Spinal cord (tissue), 10 donors: ENCODE results near the gene SGSM1. TPM values are rescaled to one million over a fixed set of nuclear protein-coding genes. Genes with fewer than 3 reads are reported as not detected.

Experiments
- DNase-seq, 6 donors: peaks; one replicate each; pipeline versions ENCODE4 v3.0.0 to v3.0.0-alpha.2; 2013 to 2015; ENCODE audit warnings: low spot score in 6 of 6, low read depth in 4 of 6
- H3K27ac ChIP-seq: one replicate; pipeline ENCODE4 v1.5.1; 2013; ENCODE audit warnings: low read depth, low read length, control low read depth
- H3K27me3 ChIP-seq: one replicate; pipeline ENCODE4 v1.6.1; 2013; ENCODE audit warnings: low read length; ENCODE audit not compliant: control insufficient read depth, insufficient read depth
- H3K36me3 ChIP-seq: one replicate; pipeline ENCODE4 v1.6.1; 2013; ENCODE audit warnings: low read length; ENCODE audit not compliant: control insufficient read depth, insufficient read depth
- H3K4me1 ChIP-seq: one replicate; pipeline ENCODE4 v1.6.1; 2013; ENCODE audit warnings: low read length; ENCODE audit not compliant: control insufficient read depth, insufficient read depth
- H3K4me3 ChIP-seq: one replicate; pipeline ENCODE4 v1.5.1; 2013; ENCODE audit warnings: low read depth, low read length, control low read depth
- H3K9me3 ChIP-seq: one replicate; pipeline ENCODE4 v1.6.1; 2013; ENCODE audit warnings: low read length; ENCODE audit not compliant: control insufficient read depth, insufficient read depth
- WGBS: methylation state at CpG from one replicate; pipeline ENCODE4 v1.1.5; 2013; ENCODE audit warnings: missing lambda C conversion rate; ENCODE audit not compliant: insufficient coverage; 5-methylcytosine and 5-hydroxymethylcytosine counted together
- polyA plus RNA-seq, 2 donors: library from polyadenylated mRNA; unstranded; fragments of 120-200 nt; gene quantifications; one replicate each; pipeline ENCODE4 v1.2.1, GENCODE V29; 2013; ENCODE audit not compliant: insufficient read length in 2 of 2
- total RNA-seq, 2 donors: library from RNA; depleted of rRNA in 1 of 2; stranded (reverse); fragments of 120-200 nt in 1 of 2; fragments of >200 nt in 1 of 2; gene quantifications; one replicate each; pipeline versions ENCODE4 v1.2.3 to v1.2.4, GENCODE V29; 2013 to 2014
- donor health status: healthy.

Gene SGSM1
- total and polyA plus RNA-seq, 4 donors, result 6.3 to 20.0 (median 13.4) TPM

DNA sequence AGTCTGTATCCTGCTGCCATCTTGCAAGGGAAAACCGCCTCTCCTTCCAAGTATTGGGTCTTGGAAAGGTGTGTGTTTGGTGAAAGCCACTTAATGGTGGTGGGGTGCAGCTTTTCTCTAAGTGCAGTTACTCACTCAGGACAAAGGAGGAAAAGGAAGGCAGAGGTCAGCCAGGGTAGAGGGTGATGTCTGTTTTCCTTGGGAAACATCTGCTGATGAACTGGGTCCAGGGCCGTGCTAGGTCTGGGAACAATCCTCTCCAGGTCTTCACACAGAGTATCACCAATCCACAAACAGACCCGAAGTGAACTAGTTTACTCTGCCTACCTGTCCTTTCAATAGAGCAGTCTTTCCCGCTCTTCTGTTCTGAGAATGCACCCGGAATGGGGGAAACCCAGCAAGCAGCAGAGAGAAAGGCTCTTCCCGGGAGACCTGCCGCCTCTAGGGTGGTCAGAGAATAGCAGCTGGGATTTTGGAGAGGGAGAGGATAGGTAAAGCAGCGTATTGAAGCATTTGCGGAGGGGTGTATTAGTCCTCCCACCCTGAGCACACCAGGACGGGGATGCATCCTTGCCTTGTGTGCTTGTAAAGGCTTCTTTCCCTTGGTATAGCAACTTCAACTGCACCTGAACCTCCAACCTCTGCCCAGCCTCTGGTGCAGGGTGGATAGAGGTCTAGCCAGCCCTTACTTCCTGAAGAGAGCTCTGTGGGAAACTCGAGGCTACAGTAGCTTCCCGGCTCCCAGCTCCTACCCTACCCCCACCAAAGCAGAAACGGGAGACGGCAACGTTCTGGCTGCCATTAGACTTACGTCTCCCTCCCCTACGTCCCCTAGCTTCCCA lies 119.8 kb downstream of the SGSM1 start:
- Histone ChIP-seq H3K27ac (peak overlapping the region; percentile 34), H3K9me3 (no peaks in the 10 kb centered on the region), H3K4me1 (peaks cover 3% of the 10 kb centered on the region), H3K4me3 (no peak overlapping the region), H3K27me3 (no peaks in the 10 kb centered on the region), H3K36me3 (peaks cover 32% of the 10 kb centered on the region)
- DNase-seq, result no peak
- WGBS, result 57% methylated on average over 5 of the region's 17 CpGs

- H3K36me3 ChIP-seq, result peaks cover 32% of the 10 kb centered on the region
- H3K27me3 ChIP-seq, result no peaks in the 10 kb centered on the region
- no peak overlapping the region for H3K4me3 ChIP-seq
- no peak overlapping the region for H3K27ac ChIP-seq
- no CpG with 5 or more reads among the region's 3 CpGs for WGBS
- peak in 1 of 6 donors; percentile 28 for DNase-seq
- no peaks in the 10 kb centered on the region for H3K9me3 ChIP-seq
- peaks cover 3% of the 10 kb centered on the region for H3K4me1 ChIP-seq
Measured at GRCh38 chr22:24926428-24926725, 120.4 kb downstream of the SGSM1 start.

- 100% methylated on average over 1 of the region's 1 CpG for WGBS
- H3K9me3 ChIP-seq, result no peaks in the 10 kb centered on the region
- no peak for DNase-seq
- peak overlapping the region; percentile 11 for H3K27ac ChIP-seq
- no peaks in the 10 kb centered on the region for H3K27me3 ChIP-seq
- H3K36me3 ChIP-seq, result peaks cover 28% of the 10 kb centered on the region
- H3K4me1 ChIP-seq, result peaks cover 3% of the 10 kb centered on the region
- no peak overlapping the region for H3K4me3 ChIP-seq
Measured at GRCh38 chr22:24926849-24927579, 121.0 kb downstream of the SGSM1 start.

DNA sequence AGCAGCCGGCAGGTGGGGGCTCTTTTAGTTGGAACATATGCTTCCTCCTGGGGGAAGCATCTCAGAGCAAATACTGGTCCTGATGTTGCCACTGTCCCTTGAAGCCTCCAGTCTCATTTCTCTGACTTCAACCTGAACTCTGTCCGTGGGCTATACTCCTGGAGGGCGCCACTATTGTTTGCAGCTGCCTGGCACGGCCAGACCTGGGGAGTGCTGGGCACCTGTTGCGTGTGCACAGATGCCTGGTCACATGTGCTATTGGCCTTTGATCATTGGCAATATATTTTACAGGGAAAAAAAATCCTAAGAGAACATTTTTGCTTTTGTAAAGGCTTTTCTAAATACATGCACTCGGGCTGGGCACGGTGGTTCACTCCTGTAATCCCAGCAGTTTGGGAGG lies 122.3 kb downstream of the SGSM1 start:
- DNase-seq, result no peak
- no peaks in the 10 kb centered on the region for H3K27me3 ChIP-seq
- WGBS, result 92% methylated on average over 6 of the region's 7 CpGs
- no peak overlapping the region for H3K27ac ChIP-seq
- H3K4me1 ChIP-seq, result peaks cover 3% of the 10 kb centered on the region
- H3K4me3 ChIP-seq, result no peak overlapping the region
- H3K36me3 ChIP-seq, result peaks cover 24% of the 10 kb centered on the region
- H3K9me3 ChIP-seq, result no peaks in the 10 kb centered on the region

DNA sequence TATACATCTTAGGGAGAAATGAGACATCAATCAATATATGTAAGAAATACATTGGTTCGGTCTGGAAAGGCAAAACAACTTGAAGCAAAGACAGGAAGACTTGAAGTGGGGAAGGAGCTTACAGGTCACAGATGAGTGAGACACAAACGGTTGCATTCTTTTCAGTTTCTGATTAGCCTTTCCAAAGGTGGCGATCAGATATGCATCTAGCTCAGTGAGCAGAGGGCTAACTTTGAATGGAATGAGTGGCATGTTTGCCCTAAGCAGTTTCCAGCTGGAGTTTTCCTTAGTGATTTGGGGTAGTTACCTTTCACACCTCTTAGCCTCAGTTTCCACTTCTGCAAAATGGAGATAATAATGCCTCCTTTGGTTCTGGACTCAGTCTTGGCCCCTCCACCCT lies 124.7 kb downstream of the SGSM1 start:
- no peaks in the 10 kb centered on the region for H3K9me3 ChIP-seq
- WGBS, result 82% methylated on average over 3 of the region's 3 CpGs

DNA sequence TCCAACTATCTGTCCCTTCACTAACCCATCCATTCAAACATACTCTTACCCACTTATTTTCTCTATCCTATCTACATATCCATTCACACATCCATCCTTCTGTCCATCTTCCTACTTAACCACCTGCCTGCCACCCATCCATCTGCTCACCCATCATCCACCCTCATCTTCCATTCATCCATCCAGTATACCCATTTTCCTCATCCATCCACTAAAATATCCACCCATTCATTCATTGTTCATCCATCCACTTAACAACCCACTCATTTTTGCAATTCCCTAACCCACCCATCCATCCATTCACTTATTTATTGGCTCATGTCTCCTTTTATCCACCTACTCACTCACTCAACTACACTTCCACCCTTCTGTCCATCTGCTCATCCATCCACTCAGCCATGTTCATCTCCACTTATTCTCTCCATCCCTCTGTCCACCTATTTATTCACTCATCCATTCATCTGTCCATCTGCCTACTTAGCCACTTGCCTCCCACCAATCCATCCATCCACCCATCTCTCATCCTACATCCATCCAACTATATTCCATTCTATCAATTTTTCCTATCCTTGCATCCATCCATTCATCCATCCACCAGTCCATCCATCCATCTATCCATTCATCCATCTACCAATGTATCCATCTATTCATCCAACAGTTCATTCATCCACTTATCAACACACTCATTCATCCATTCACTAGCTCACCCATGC lies 129.9 kb downstream of the SGSM1 start:
- Histone ChIP-seq H3K9me3 (no peaks in the 10 kb centered on the region), H3K4me1 (no peaks in the 10 kb centered on the region), H3K27ac (no peak overlapping the region), H3K27me3 (no peaks in the 10 kb centered on the region), H3K36me3 (no peaks in the 10 kb centered on the region), H3K4me3 (no peak overlapping the region)
- no peak for DNase-seq

More for the DNA sequence above, 124.7 kb downstream of the SGSM1 start:
- peaks cover 2% of the 10 kb centered on the region for H3K36me3 ChIP-seq
- peaks cover 3% of the 10 kb centered on the region for H3K4me1 ChIP-seq
- no peak for DNase-seq
- no peak overlapping the region for H3K4me3 ChIP-seq
- no peak overlapping the region for H3K27ac ChIP-seq
- H3K27me3 ChIP-seq, result no peaks in the 10 kb centered on the region

DNA sequence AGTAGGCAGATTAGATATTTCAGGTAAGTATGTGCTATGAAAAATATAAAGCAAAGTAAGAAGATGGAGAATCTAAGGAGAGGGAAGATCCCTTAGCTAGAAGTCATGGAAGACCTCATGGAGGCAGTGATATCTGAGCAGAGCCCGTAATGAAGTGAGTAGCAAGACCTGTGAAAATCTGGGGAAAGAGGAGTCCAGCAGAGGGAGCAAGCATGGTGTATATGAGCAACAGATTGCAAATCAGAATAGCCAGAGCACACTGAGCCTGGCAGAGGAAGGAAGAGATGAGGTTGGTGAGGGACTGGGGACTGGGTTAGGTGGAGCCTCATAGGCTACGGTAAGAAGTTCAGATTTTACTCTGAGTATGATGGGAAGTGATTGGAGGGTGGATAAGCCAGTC lies 131.1 kb downstream of the SGSM1 start:
- peak in 1 of 6 donors; percentile 24 for DNase-seq
- Histone ChIP-seq H3K27me3 (no peaks in the 10 kb centered on the region), H3K36me3 (no peaks in the 10 kb centered on the region), H3K27ac (no peak overlapping the region), H3K9me3 (no peaks in the 10 kb centered on the region), H3K4me1 (no peaks in the 10 kb centered on the region), H3K4me3 (no peak overlapping the region)
- 65% methylated on average over 2 of the region's 2 CpGs for WGBS

DNA sequence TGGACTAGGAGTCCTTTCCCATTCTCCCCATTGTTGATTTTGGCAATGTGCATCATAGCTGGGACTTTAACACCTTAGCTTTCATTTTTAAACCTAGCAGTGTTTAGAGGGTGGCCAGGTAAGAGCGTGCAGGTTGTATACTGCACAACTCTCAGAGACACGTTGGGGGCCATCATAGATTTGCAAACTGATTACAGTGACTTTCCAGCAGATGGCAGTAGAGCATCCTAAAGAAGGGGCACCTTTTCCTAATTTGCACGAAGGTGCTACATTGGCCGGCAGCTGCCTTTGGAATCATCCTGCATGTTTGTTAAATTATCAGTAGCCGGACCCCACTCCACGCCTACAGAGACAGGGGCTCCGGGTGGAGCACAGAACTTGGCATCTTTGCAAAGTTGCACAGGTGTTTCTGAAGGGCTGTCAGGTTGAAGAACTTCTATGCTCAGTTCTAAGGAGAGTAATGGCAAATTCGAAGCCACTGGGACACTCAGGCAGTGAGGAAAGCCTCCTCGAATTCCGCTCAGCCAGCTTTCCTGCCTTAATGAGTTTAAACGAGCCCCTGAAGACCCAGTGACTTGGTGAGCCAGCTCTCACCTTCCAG lies 132.8 kb downstream of the SGSM1 start:
- H3K4me3 ChIP-seq, result no peak overlapping the region
- H3K27ac ChIP-seq, result no peak overlapping the region
- no peaks in the 10 kb centered on the region for H3K9me3 ChIP-seq
- H3K27me3 ChIP-seq, result no peaks in the 10 kb centered on the region
- H3K36me3 ChIP-seq, result no peaks in the 10 kb centered on the region
- DNase-seq, result peak in 3 of 6 donors; percentile 37 to 82 (median 69)
- H3K4me1 ChIP-seq, result no peaks in the 10 kb centered on the region
- WGBS, result 30% methylated on average over 11 of the region's 11 CpGs

- WGBS, result 89% methylated on average over 2 of the region's 3 CpGs
- Histone ChIP-seq H3K4me1 (no peaks in the 10 kb centered on the region), H3K27me3 (no peaks in the 10 kb centered on the region), H3K27ac (no peak overlapping the region), H3K36me3 (no peaks in the 10 kb centered on the region), H3K9me3 (no peaks in the 10 kb centered on the region), H3K4me3 (no peak overlapping the region)
- DNase-seq, result no peak
Measured at GRCh38 chr22:24942301-24942700, 136.3 kb downstream of the SGSM1 start.
